GM10266 (cell line): ENCODE data around the gene ABCG4.

Experiments
- DNase-seq: peaks from one replicate; pipeline ENCODE4 v3.0.0; 2012; ENCODE audit errors: extremely low spot score
- CTCF ChIP-seq: IDR thresholded peaks from 2 replicates; pipeline ENCODE4 v1.5.1; 2012; ENCODE audit warnings: mild to moderate bottlenecking, low read depth; ENCODE audit not compliant: control insufficient read depth, insufficient read depth; ENCODE audit errors: missing control alignments

The ABCG4 gene

GRCh38 chr11:119111361-119111925 is 37.4 kb upstream of the ABCG4 start:
- TF ChIP-seq CTCF: no peak
- no peak for DNase-seq

- TF ChIP-seq CTCF: no peak
- DNase-seq: no peak
Observed at GRCh38 chr11:119112314-119113020, 36.4 kb upstream of the ABCG4 start.

GRCh38 chr11:119113716-119114115 is 35.1 kb upstream of the ABCG4 start:
- TF ChIP-seq CTCF: no peak
- no peak for DNase-seq

DNA sequence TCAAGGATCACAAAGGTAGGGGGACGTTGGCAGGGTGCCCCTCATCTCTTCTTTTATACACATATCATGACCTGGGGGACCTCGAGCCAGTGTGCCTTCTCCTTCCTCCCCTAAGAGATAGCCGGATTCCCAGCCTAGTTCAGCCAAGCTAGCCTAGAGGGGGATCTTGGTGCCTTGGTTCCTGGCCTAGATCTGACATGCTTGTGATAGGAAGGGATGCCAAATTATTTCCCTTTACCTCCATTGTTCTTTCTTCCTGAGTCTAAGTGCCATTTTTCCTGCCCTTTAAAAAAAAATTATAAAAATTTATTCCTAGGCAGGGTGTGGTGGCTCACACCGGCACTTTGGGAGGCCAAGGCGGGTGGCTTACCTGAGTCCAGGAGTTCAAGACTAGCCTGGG is 34.5 kb upstream of the ABCG4 start:
- no peak for TF ChIP-seq CTCF
- DNase-seq: no peak

DNA sequence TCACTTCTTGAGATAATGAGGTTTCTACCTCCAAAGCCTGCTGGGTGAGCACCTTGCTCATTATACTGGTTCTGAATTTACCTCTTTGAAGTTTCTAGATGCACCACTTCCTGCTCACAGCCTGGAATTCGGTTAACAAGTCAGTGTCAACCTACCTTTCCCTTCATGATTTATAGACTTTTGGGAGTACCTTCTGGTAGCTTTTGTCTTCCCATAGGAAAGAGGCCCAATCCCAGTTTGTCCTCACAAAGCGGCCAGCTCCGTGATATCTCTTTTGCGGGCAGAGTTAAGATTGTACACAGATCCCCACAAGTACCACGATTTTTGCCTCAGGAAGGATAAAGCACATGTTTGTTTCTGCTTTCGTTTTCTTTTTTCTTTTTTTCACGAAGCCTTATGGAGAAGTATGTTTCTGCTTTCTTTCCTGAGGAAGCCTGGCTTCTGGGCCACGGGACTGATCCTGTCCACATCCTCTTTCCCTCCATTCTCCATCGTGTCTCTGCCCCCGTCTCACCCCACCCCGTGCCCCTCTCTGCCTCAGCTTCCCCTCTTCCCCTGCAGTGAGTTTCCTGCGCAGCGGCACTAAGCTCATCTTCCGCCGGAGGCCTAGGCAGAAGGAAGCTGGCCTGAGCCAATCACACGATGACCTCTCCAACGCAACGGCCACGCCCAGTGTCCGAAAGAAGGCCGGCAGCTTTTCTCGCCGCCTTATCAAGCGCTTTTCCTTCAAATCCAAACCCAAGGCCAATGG is 33.2 kb upstream of the ABCG4 start:
- DNase-seq: no peak
- no peak for TF ChIP-seq CTCF

DNA sequence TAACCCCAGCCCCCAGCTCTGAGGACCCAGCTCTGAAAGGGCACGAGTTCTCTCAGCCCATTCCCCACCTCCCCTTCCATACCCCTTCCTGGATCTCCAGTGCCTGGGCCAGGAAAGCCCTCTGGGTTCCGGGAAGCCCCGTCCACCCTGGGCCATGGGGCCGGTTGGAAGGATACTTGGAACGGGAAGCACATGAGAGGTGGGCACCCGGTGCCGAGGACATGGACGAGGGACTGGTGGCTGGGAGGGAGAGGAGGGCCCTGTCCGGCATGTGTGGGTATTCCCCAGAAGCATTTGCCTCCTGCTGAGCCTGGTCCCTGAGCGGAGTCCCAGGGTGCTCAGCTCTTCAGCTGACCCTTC is 32.6 kb upstream of the ABCG4 start:
- TF ChIP-seq CTCF: no peak

DNA sequence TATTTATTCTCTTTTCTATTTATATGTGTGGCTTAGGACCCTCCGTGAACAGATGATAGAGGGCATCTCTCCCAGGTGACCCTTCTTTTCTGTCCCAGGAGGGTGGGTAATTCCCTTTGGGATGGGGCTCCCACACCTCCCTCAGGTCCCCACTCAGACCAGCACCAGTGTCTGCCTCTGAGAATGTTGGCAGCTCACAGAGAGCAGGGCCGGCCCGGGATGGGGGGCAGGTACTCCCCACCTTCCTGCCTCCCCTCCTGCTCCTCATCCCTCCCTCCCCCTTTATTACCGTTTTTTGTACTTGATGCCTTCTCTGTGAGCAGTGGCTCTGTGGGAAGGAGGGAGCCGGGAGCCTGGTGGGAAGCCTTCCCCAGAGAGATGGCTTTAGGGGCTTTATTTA is 32.3 kb upstream of the ABCG4 start:
- no peak for TF ChIP-seq CTCF

More for the DNA sequence above, 32.6 kb upstream of the ABCG4 start:
- no peak for DNase-seq

More for the DNA sequence above, 32.3 kb upstream of the ABCG4 start:
- DNase-seq: no peak
